Heart left ventricle (tissue), 13 donors: Measurements from ENCODE around the gene TMIGD3.

Source experiments
- CTCF ChIP-seq, 12 donors: fragments of 200-600 bp; sonication (generic) in 4 of 12; IDR thresholded peaks; one replicate each; pipeline versions ENCODE4 v1.5.0 to v1.8.0; 2018 to 2022; ENCODE audit warnings: antibody characterized with exemption in 12 of 12, mild to moderate bottlenecking in 5 of 12
- POLR2A ChIP-seq, 2 donors: fragments of 450-650 bp; IDR thresholded peaks; one replicate each; pipeline ENCODE4 v1.6.1; 2017; ENCODE audit warnings: antibody characterized with exemption in 2 of 2, mild to moderate bottlenecking in 2 of 2, moderate library complexity in 2 of 2
- donor health status: ischemic (EF 13 %, LVEDD 7.1; RV severe dilation, severe dysfunction).
- donor health status: DM: no; HTN: yes; CAD: no.
- donor health status: DM: no; HTN: no; CAD: no.
- donor health status: ischemic (EF 25% LVEDD 6.9; RV normal size, moderate dysfunction).
- donor health status: ischemic (EF 25% LVEDD 5.7; RV mildly dilated, moderate dysfunction).
- donor health status: ischemic (EF 35%, LVEDD 5.7; RV mildly dilated, moderate dysfunction).
- donor health status: nonischemic (EF 11% LVEDD 7.7; RV severe dilation, severe dysfunction).
- donor health status: DM: yes; HTN: yes; CAD: no.
- donor health status: PGD.
- donor health status: ischemic (EF 29% LVEDD 5.4; RV normal size, mild dysfunction).
- donor health status: nonischemic (EF 23%, LVEDD 6.1; RV moderate dilation, normal function).

GRCh38 chr1:111462370-111463028, 40.9 kb downstream of the TMIGD3 start:
- no peak for TF ChIP-seq POLR2A (IDR thresholded peaks at IDR 0.05)
- TF ChIP-seq CTCF (IDR thresholded peaks at IDR 0.05): no peak
